ENCODE measurements around the gene RNU2-63P.
A peak's percentile ranks its signal among the peaks of the same experiment; 100 is the strongest.
"Not testable (repeated sequence)": the region's sequence is repeated elsewhere in the genome, so short reads cannot be mapped to it uniquely, and the experiment has no call there.

The RNU2-63P gene

DNA sequence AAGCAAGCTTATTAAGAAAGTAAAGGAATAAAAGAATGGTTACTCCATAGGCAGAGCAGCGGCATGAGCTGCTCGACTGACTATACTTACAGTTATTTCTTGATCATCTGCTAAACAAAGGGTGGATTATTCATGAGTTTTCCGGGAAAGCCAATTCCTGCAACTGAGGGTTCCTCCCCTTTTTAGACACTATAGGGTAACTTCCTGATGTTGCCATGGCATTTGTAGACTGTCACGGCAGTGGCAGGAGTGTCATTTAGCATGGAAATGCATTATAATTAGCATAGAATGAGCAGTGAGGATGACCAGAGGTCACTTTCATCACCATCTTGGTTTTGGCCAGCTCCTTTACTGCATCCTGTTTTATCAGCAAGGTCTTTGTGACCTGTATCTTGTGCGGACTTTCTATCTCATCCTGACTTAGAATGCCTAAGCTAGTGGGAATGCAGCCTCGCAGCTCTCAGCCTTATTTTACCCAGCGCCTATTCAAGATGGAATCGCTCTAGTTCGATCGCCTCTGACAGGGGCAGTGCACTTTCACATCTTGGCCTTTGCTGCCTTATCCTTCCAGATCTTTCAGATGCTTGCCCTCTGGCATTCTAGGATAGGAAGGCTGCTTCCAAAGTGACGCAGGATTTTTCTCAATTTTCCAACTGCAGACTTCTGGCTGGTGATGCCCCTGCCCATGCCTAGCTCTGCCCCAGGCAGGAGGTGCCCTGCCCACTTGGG is 1.9 kb upstream of the RNU2-63P start:
- H3K4me3 ChIP-seq = peak overlapping the region; percentile 50
- H3K9me3 ChIP-seq; H3K27me3 ChIP-seq (ENCODE audit: low read depth); H3K4me1 ChIP-seq; H3K36me3 ChIP-seq (replicated peaks); in situ Hi-C loops (cut with MboI; ENCODE audit: low sequenced_read_pairs): not testable (repeated sequence)
- peak; percentile 29 to 45 for DNase-seq (ENCODE audit: low spot score in 2 of 2)

DNA sequence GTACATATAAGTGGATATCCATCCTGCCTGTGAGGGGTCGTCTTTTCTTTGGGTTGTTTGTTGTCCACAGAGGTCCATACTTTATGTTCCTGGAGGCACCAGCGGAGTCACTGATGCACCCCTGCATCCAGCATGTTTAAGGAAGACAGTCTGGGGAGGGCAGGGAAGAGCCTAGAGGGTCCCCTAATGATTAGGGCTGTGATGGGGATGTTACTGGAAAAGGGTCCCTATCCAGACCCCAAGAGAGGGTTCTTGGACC is 1.4 kb upstream of the RNU2-63P start:
- in situ Hi-C loops (cut with MboI; ENCODE audit: low sequenced_read_pairs); H3K36me3 ChIP-seq (replicated peaks); DNase-seq (ENCODE audit: low spot score in 2 of 2); H3K27me3 ChIP-seq (ENCODE audit: low read depth); H3K9me3 ChIP-seq; H3K4me1 ChIP-seq: not testable (repeated sequence)
- peak overlapping the region; percentile 50 for H3K4me3 ChIP-seq

DNA sequence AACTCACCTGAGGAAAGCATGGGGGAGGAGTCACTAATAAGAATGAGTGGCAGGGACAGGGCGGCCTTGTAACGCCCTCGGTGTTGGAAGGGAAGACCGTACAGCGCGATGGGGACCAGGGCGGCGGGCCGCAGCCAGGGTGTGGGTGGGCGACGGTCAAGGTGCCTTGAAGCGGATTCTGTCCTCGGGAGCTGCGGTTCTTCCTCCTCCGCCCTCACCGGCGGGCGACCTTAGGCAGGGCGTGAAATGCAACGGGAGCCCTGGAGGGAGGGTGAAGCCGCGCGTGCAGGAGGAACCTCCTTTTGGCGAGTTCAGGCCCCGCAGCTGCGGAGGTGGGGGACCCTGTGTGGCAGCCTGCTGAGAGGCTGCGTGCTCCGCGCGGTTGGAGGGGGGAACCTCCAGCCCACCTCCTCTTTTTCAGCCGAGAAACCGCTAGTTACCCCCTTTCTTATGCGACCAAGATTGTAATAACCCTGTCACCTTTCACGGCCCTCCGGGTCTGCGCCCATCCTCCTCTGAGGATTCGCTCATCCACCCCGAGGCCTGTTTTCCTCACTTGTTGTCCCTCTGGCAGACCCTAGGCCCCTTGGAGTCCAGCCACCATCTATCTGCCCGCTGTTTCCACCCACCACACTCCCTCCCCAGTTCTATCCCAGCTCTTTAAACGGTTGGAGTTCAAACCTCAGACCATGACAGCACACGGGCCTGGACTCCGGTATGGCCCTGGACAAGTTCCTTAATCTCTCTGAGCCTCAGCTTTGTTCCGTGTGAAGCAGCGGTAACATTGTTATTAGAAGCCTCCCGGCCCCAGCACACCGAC is 823 bp upstream of the RNU2-63P start:
- DNase-seq (ENCODE audit: low spot score in 2 of 2) = peak; percentile 72 to 74
- no peaks in the 10 kb centered on the region for H3K36me3 ChIP-seq (replicated peaks)
- H3K27me3 ChIP-seq (ENCODE audit: low read depth) = no peaks in the 10 kb centered on the region
- peaks cover 9% of the 10 kb centered on the region for H3K4me1 ChIP-seq
- in situ Hi-C loops (cut with MboI; ENCODE audit: low sequenced_read_pairs) = no loop called here
- peak overlapping the region; percentile 50 for H3K4me3 ChIP-seq
- H3K9me3 ChIP-seq = no peaks in the 10 kb centered on the region

DNA sequence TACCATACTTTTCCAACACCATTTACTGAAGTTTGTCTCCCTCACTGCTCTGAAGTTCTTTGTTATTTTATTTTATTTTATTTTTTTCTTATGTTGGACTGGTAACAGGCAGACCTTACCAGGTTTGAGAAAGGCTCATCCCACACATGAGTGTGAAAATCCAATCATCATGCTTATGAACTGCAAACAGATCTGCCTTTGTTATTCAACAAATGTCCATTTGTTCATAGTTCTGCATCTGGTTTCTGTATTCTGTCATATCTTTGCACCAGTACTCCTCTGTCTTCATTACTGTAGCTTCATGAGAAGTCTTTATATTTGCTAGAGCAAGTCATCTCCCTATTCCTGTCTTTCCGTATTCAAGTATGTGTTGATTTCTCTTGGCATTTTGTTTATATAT is 5.3 kb downstream of the RNU2-63P start:
- Histone ChIP-seq H3K4me3 (no peak overlapping the region), H3K9me3 (no peaks in the 10 kb centered on the region), H3K36me3 (replicated peaks) (no peaks in the 10 kb centered on the region), H3K27me3 (ENCODE audit: low read depth) (no peaks in the 10 kb centered on the region), H3K4me1 (peaks cover 9% of the 10 kb centered on the region)
- in situ Hi-C loops (cut with MboI; ENCODE audit: low sequenced_read_pairs) = no loop called here
- DNase-seq (ENCODE audit: low spot score in 2 of 2) = no peak

DNA sequence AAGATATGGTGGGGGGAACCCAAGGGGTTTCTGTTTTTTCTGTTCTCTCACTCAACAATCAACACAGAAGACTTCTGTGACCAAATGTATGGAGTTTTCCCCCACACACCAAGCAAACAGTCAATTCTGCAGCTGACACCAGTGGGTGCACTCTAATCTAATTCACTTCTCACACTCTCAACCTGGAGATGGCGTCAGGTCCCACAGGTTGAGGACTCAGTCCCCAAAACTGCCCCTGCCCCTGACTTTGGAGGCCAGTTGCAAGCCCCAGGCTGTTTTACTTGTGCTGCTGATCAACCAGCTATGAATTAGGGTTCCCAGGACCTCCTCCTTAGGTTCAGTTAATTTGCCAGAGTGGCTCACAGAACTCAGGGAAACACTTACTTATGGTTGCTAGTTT is 6.2 kb downstream of the RNU2-63P start:
- DNase-seq (ENCODE audit: low spot score in 2 of 2) = no peak
- in situ Hi-C loops (cut with MboI; ENCODE audit: low sequenced_read_pairs) = no loop called here
- H3K4me3 ChIP-seq = no peak overlapping the region
- no peaks in the 10 kb centered on the region for H3K27me3 ChIP-seq (ENCODE audit: low read depth)
- peaks cover 9% of the 10 kb centered on the region for H3K4me1 ChIP-seq
- no peaks in the 10 kb centered on the region for H3K9me3 ChIP-seq
- H3K36me3 ChIP-seq (replicated peaks) = no peaks in the 10 kb centered on the region

DNA sequence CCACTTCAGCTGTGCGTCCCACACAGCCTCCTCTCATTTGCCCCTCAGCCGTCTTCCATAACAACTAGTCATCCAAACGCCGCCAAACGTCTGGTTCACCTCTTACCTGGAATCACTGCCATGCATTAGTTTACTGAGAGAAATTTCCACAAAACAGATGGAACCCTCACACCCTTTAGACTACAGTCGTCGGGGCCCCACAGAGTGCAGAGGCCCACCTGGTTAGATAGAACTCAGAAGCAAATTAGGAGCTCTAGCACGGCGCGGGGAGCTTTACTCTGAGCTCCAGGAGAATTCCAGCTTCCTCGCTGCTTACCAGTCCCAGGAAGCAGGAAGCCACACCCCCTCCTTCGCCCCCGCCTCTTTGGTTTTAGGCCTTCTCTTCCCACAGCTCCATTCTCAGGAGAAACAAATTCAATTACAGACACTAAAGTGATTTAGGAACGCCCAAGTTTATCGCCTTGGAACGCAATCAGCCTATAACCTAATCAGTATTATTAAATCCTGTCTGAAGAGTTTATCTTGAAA is 9.4 kb downstream of the RNU2-63P start:
- H3K4me3 ChIP-seq = no peak overlapping the region
- in situ Hi-C loops (cut with MboI; ENCODE audit: low sequenced_read_pairs) = no loop called here
- H3K27me3 ChIP-seq (ENCODE audit: low read depth) = no peaks in the 10 kb centered on the region
- no peaks in the 10 kb centered on the region; the same call in 1 of the 2 replicates for H3K4me1 ChIP-seq
- no peaks in the 10 kb centered on the region for H3K9me3 ChIP-seq
- H3K36me3 ChIP-seq (replicated peaks) = no peaks in the 10 kb centered on the region
- DNase-seq (ENCODE audit: low spot score in 2 of 2) = no peak

DNA sequence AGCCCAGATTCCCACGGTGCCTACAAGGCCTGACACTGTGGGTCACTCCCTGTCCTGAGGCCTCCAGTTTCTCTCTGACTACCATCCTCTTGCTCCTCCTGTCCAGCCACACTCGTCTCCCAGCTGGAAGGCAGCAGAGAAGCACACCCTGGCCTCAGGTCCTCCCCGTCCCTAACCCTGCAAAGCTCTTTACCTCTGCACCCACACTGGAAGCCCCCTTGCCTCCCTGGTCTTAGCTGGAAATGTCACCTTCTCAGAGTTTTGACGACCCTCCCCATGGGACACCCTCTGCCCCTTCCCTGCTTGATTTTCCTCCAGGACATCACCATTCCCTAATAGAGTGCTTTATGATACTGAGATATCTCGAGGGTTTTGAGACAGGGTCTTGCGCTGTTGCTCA is 10.6 kb downstream of the RNU2-63P start:
- H3K9me3 ChIP-seq = no peaks in the 10 kb centered on the region
- no peaks in the 10 kb centered on the region for H3K36me3 ChIP-seq (replicated peaks)
- in situ Hi-C loops (cut with MboI; ENCODE audit: low sequenced_read_pairs) = no loop called here
- no peak for DNase-seq (ENCODE audit: low spot score in 2 of 2)
- H3K4me3 ChIP-seq = no peak overlapping the region
- no peaks in the 10 kb centered on the region; the same call in 1 of the 2 replicates for H3K4me1 ChIP-seq
- H3K27me3 ChIP-seq (ENCODE audit: low read depth) = no peaks in the 10 kb centered on the region

DNA sequence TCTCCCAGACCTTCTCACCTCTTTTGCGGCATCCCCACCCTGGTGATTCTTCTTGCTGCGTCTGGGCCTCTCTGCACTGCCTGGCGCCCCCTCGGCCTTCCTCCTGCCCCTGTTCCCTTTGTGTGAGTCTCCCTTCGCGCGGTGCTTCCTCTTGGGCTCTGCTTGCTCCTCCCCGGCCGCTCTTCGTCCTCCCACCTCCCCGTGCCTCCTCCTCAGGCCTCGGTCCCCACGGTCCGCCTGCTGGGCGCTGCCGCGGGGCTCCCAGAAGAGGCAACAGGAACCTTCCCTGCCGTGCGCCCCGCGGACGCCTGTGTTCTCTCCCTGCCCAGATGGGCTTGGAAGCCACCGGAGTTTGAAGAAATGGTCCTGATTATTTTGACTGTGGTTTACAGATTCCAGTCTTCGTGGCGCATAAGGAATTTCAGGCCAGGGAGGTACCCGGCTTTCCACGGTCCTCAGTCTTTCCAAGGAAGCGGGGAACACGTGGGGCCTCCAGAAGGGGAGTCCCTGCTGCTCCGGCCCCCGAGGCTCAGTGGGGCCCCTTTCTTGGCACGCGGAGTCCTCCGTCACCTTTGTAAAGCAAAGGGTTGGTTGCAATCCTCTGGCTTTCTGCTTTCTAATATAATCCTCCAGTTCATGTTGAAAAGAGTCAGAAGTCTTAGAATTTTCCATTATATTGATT is 13.1 kb downstream of the RNU2-63P start:
- no peaks in the 10 kb centered on the region for H3K36me3 ChIP-seq (replicated peaks)
- no peak for DNase-seq (ENCODE audit: low spot score in 2 of 2)
- in situ Hi-C loops (cut with MboI; ENCODE audit: low sequenced_read_pairs) = no loop called here
- H3K4me1 ChIP-seq = no peaks in the 10 kb centered on the region; the same call in 1 of the 2 replicates
- no peaks in the 10 kb centered on the region for H3K9me3 ChIP-seq
- H3K4me3 ChIP-seq = no peak overlapping the region
- H3K27me3 ChIP-seq (ENCODE audit: low read depth) = no peaks in the 10 kb centered on the region

DNA sequence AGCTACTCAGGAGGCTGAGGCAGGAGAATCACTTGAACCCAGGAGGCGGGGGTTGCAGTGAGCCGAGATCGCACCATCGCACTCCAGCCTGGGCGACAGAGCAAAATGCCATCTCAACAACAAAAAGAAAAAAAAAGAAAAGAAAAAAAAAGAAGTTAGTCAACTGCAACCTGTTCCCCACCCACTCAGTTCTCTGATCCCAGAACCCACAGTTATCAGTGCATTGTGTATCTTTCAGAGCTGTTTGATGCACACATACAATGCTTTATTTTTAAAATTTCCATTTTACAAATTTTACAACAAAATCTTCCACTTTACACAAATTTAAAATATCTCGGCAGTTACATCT is 14.0 kb downstream of the RNU2-63P start:
- no peak for DNase-seq (ENCODE audit: low spot score in 2 of 2)
- no peaks in the 10 kb centered on the region for H3K27me3 ChIP-seq (ENCODE audit: low read depth)
- no peaks in the 10 kb centered on the region for H3K36me3 ChIP-seq (replicated peaks)
- no peaks in the 10 kb centered on the region for H3K9me3 ChIP-seq
- H3K4me1 ChIP-seq = no peaks in the 10 kb centered on the region; the same call in 1 of the 2 replicates
- no peak overlapping the region for H3K4me3 ChIP-seq
- in situ Hi-C loops (cut with MboI; ENCODE audit: low sequenced_read_pairs) = no loop called here

DNA sequence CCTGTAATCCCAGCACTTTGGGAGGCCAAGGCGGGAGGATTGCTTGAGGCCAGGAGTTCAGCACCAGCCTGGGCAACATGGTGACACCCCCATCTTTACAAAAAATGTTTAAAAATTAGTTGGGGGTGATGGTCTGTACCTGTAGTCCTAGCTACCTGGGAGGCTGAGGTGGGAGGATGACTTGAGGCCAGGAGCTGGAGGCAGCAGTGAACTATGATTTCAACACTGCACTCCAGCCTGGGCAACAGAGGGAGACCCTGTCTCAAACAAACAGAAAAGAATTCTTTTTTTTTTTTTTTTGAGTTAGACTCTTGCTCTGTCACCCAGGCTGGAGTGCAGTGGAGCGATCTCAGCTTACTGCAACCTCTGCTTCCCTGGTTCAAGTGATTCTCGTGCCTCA is 15.9 kb downstream of the RNU2-63P start:
- DNase-seq (ENCODE audit: low spot score in 2 of 2); H3K36me3 ChIP-seq (replicated peaks); H3K9me3 ChIP-seq; H3K4me1 ChIP-seq; in situ Hi-C loops (cut with MboI; ENCODE audit: low sequenced_read_pairs); H3K4me3 ChIP-seq; H3K27me3 ChIP-seq (ENCODE audit: low read depth): not testable (repeated sequence)

DNA sequence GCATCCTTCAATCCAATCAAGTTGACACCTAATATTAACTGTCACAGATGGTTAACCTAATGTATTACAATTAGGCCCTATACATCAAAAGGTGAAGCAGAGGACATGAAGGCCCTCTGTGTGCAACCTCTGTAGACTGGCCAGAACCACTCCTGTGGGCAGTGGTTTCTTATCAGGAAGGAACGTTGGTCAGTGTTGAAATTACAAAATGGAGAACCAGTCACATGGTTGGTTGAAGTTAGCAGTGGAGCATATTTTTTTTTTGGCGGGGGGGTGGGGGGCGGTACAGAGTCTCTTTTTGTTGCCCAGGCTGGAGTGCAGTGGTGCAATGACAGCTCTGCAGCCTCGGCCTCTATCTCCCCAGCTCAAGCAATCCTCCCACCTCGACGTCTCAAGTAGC is 19.8 kb downstream of the RNU2-63P start:
- H3K27me3 ChIP-seq (ENCODE audit: low read depth) = no peaks in the 10 kb centered on the region
- no peaks in the 10 kb centered on the region; the same call in 1 of the 2 replicates for H3K4me1 ChIP-seq
- H3K9me3 ChIP-seq = no peaks in the 10 kb centered on the region
- H3K4me3 ChIP-seq = no peak overlapping the region
- no peak for DNase-seq (ENCODE audit: low spot score in 2 of 2)
- in situ Hi-C loops (cut with MboI; ENCODE audit: low sequenced_read_pairs) = no loop called here
- H3K36me3 ChIP-seq (replicated peaks) = no peaks in the 10 kb centered on the region

DNA sequence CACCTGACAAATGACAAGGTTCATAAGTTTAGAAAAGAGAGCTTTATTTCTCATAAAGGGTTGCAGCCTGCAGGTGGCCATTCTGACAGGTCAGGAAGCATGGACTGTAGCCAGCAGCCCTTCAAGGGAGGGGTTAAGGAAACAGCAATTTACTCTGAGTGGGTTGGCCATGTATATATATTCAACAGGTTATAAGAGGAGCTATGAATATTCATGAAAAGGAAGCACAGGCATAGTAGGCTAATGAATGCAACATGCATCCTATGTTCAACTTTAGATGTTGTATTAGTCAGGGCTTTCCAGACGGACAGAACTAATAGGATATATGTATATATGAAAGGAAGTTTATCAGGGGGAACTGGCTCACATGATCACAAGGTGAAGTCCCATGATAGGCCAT is 20.6 kb downstream of the RNU2-63P start:
- H3K4me1 ChIP-seq = no peaks in the 10 kb centered on the region
- DNase-seq (ENCODE audit: low spot score in 2 of 2) = no peak
- H3K36me3 ChIP-seq (replicated peaks) = no peaks in the 10 kb centered on the region
- no peak overlapping the region for H3K4me3 ChIP-seq
- in situ Hi-C loops (cut with MboI; ENCODE audit: low sequenced_read_pairs) = no loop called here
- no peaks in the 10 kb centered on the region for H3K9me3 ChIP-seq
- no peaks in the 10 kb centered on the region for H3K27me3 ChIP-seq (ENCODE audit: low read depth)

DNA sequence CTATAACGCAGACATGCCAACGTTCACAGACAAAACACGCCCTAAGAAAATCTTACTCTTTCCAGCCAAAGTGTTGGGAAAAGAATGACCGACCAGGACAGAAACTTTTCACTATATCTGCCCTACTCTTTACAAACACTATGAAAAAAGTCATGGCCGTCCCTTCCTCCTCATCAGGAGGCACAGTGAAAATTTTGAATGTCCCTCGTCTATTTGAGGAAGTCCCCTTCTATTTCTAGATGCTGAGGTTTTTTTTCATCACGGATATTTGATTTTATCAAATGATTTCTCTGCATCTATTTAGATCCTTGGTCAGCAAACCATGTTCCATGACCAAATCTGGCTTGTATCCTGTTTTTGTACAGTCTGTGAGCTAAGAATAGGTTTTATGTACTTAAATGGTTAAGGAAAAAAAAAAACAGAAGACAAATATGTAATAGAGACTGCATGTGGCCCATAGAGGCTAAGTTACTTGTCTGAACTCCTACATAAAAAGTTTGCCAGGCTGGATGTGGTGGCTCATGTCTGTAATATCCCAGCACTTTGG is 22.0 kb downstream of the RNU2-63P start:
- H3K9me3 ChIP-seq; H3K27me3 ChIP-seq (ENCODE audit: low read depth); H3K36me3 ChIP-seq (replicated peaks); in situ Hi-C loops (cut with MboI; ENCODE audit: low sequenced_read_pairs); H3K4me1 ChIP-seq; H3K4me3 ChIP-seq; DNase-seq (ENCODE audit: low spot score in 2 of 2): not testable (repeated sequence)

DNA sequence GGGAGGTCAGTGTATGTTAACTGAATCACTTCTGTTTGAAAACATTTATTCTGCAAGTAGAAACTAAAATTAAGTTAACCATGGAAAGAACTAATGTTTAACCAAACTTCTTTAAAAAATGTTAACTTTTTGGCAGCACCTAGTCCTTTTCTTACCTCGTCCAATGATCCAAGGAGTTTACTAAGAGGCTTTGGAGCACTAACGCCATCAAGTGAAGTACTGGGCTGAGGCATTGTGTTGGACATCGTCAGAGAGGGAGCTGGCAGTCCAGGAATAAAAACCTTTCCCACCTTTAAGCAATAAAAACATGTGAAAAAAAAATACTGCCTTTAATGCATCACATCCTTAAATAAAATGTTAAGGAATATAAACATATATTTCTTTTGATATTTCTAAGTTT is 23.8 kb downstream of the RNU2-63P start:
- DNase-seq (ENCODE audit: low spot score in 2 of 2); H3K9me3 ChIP-seq; H3K4me3 ChIP-seq; H3K27me3 ChIP-seq (ENCODE audit: low read depth); in situ Hi-C loops (cut with MboI; ENCODE audit: low sequenced_read_pairs); H3K36me3 ChIP-seq (replicated peaks); H3K4me1 ChIP-seq: not testable (repeated sequence)
